Measurements from ENCODE around the gene ZNF143. TPM values are rescaled to one million over a fixed set of nuclear protein-coding genes. Genes with fewer than 3 reads are reported as not detected.

ZNF143 gene
- total RNA-seq, 1 experiment from 2014 or later, result 27.2 TPM

DNA sequence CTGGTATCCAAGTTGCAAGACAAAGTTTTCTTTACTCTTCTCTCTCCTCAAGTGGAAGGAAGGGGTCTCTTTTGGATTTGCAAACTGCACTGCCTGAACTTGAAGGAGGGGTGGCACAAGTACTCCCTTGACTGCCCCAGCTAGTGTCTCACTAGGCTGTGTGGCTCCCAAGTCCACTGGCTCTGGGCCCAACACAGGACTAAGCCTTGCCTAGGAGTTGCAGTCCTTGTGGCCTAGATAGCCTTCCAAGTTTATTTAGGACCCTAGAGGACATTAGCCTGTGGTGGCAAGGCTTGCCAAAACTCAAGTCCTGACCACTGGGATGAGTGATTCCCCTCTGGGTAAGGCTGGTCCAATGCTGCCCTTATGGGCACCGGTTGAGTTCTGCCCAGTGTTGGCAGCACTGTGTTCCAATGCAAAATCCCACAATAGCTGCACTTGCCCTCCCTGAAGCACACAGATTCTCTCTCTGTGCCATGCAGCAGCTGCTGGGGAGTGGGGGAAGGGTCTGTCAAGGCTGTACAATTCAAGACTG, 102.5 kb downstream of the ZNF143 start:
- DNase-seq, result no peak
- POLR2A ChIA-PET, result interaction anchor here (1.2 kb wide), 1 partner anchor 10 kb away, joined by 4 read pairs; the partner anchor contains the start of gene WEE1
- Mint-ChIP-seq H3K27ac (ENCODE audit: unreplicated experiment) (peak overlapping the region; percentile 100), H3K27me3 (ENCODE audit: insufficient read depth, unreplicated experiment) (no peaks in the 10 kb centered on the region), H3K4me3 (ENCODE audit: unreplicated experiment) (no peak overlapping the region), H3K36me3 (ENCODE audit: insufficient read depth, unreplicated experiment) (peaks cover 18% of the 10 kb centered on the region), H3K9me3 (ENCODE audit: unreplicated experiment) (peaks cover 29% of the 10 kb centered on the region), H3K4me1 (ENCODE audit: low read depth, unreplicated experiment) (peaks cover 27% of the 10 kb centered on the region)
- TF ChIP-seq, protein P1, sequence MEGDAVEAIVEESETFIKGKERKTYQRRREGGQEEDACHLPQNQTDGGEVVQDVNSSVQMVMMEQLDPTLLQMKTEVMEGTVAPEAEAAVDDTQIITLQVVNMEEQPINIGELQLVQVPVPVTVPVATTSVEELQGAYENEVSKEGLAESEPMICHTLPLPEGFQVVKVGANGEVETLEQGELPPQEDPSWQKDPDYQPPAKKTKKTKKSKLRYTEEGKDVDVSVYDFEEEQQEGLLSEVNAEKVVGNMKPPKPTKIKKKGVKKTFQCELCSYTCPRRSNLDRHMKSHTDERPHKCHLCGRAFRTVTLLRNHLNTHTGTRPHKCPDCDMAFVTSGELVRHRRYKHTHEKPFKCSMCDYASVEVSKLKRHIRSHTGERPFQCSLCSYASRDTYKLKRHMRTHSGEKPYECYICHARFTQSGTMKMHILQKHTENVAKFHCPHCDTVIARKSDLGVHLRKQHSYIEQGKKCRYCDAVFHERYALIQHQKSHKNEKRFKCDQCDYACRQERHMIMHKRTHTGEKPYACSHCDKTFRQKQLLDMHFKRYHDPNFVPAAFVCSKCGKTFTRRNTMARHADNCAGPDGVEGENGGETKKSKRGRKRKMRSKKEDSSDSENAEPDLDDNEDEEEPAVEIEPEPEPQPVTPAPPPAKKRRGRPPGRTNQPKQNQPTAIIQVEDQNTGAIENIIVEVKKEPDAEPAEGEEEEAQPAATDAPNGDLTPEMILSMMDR (IDR thresholded peaks at IDR 0.05; ENCODE audit: insufficient read depth in 1 of 2, low read depth in 1 of 2, low read length in 1 of 2, severe bottlenecking in 1 of 2, unreplicated experiment in 1 of 2), result no peak
- no peak overlapping the region for H3K4me3 ChIP-seq (ENCODE audit: low read depth, low read length)
- H3K36me3 ChIP-seq (ENCODE audit: control insufficient read depth, insufficient read depth, low read length), result no peaks in the 10 kb centered on the region
- peaks cover 34% of the 10 kb centered on the region for H3K4me1 ChIP-seq
- CTCF ChIA-PET, result interaction anchor here (0.6 kb wide), 1 partner anchor 57 kb away, joined by 3 read pairs; no protein-coding TSS in a partner anchor
- H3K9me3 ChIP-seq, result peaks cover 5% of the 10 kb centered on the region; the same call in 1 of the 2 replicates
- no TSS peak for BruUV-seq (replicated peaks)
- no peaks in the 10 kb centered on the region for H3K27me3 ChIP-seq (replicated peaks; ENCODE audit: control insufficient read depth, insufficient read depth, low read length)
- intact Hi-C loops (cut with micrococcal nuclease; ENCODE audit: unreplicated experiment), result no loop called here

DNA sequence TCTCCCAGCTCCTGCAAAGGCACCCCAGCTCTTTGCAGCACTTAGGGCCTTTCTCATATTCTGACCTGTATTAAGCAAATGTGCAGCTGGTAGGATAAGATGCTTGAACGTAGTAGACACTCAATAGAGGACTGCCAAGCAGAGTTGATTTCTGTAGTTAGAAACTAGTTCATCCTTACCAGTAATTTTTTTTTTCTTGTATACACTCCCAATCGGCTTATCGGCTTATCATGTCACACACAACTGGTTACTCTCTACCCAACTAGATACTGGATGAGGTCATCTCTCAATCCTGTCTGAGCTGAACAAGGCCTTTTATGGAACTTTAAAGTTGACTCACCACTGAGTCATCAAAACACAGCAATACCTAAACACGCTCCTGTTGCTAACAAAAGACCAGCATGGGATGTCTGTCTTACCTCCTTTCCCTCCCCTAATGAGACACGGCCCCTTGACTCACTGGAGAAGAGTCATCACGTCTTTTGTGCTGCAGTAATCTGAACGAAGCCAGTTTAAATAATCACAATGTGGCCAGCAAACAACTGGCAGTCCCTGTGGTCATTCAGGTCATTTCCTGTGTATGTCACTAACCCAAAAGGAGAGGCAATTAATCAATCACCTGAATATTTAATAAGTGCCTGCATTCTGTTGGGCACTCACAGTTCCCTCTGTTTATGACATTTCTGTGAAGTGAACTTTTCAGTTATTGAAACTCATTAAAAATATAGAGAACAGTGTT, 105.2 kb downstream of the ZNF143 start:
- H3K27me3 ChIP-seq (replicated peaks; ENCODE audit: control insufficient read depth, insufficient read depth, low read length), result no peaks in the 10 kb centered on the region
- TF ChIP-seq, protein P1 (IDR thresholded peaks at IDR 0.05; ENCODE audit: insufficient read depth in 1 of 2, low read depth in 1 of 2, low read length in 1 of 2, severe bottlenecking in 1 of 2, unreplicated experiment in 1 of 2), result no peak
- POLR2A ChIA-PET, result interaction anchor here (0.7 to 1.6 kb wide), 7 partner anchors 10 to 301 kb away, joined by 3 to 6 read pairs (median 4); partner anchors contain the start of genes DENND5A and ZNF143
- Mint-ChIP-seq H3K27ac (ENCODE audit: unreplicated experiment) (peak overlapping the region; percentile 100), H3K4me3 (ENCODE audit: unreplicated experiment) (peak overlapping the region; percentile 57), H3K36me3 (ENCODE audit: insufficient read depth, unreplicated experiment) (peaks cover 25% of the 10 kb centered on the region), H3K9me3 (ENCODE audit: unreplicated experiment) (peaks cover 15% of the 10 kb centered on the region), H3K27me3 (ENCODE audit: insufficient read depth, unreplicated experiment) (no peaks in the 10 kb centered on the region), H3K4me1 (ENCODE audit: low read depth, unreplicated experiment) (peaks cover 54% of the 10 kb centered on the region)
- no peaks in the 10 kb centered on the region for H3K36me3 ChIP-seq (ENCODE audit: control insufficient read depth, insufficient read depth, low read length)
- DNase-seq, result peak; percentile 90 to 91
- intact Hi-C loops (cut with micrococcal nuclease; ENCODE audit: unreplicated experiment), result loop anchor here (1.0 to 5.0 kb wide), 4 partner anchors 13 to 204 kb away; no protein-coding TSS in a partner anchor
- CTCF ChIA-PET, result interaction anchor here (0.6 to 1.0 kb wide), 2 partner anchors 31 to 47 kb away, joined by 5 read pairs; no protein-coding TSS in a partner anchor
- no peaks in the 10 kb centered on the region for H3K9me3 ChIP-seq
- BruUV-seq (replicated peaks), result no TSS peak
- no peak overlapping the region for H3K4me3 ChIP-seq (ENCODE audit: low read depth, low read length)
- peaks cover 56% of the 10 kb centered on the region for H3K4me1 ChIP-seq

DNA sequence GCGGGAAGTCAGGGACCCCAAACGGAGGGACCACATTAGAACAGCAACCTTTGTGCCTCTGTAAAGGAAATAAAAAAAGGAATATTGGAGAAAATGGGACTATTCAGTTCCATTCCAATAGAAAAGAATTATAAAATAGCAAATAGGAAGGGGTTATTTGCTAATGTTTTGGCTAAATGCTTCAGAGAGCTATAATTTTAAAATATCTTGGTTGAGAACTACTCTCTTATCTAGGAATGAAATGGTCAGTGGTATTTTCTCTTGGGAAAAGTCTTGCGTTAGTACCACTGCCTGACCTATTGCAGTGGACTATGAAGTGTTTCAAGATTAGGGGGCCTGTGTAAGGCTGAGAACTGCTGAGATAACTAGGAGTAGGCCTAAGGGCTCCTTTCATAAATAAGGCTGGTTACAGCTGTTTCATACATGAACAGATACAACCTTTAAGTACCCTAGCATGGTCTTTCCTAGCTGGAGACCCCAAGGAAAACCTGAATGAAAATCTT, 105.8 kb downstream of the ZNF143 start:
- Mint-ChIP-seq H3K9me3 (ENCODE audit: unreplicated experiment) (peaks cover 8% of the 10 kb centered on the region), H3K36me3 (ENCODE audit: insufficient read depth, unreplicated experiment) (peaks cover 19% of the 10 kb centered on the region), H3K27me3 (ENCODE audit: insufficient read depth, unreplicated experiment) (no peaks in the 10 kb centered on the region), H3K4me1 (ENCODE audit: low read depth, unreplicated experiment) (peaks cover 54% of the 10 kb centered on the region), H3K4me3 (ENCODE audit: unreplicated experiment) (peak overlapping the region; percentile 57), H3K27ac (ENCODE audit: unreplicated experiment) (peak overlapping the region; percentile 100)
- intact Hi-C loops (cut with micrococcal nuclease; ENCODE audit: unreplicated experiment), result loop anchor here (1.0 to 5.0 kb wide), 4 partner anchors 14 to 204 kb away; no protein-coding TSS in a partner anchor
- no peak overlapping the region for H3K4me3 ChIP-seq (ENCODE audit: low read depth, low read length)
- ChIA-PET CTCF (interaction anchor here (0.6 to 1.0 kb wide), 3 partner anchors 32 to 104 kb away, joined by 3 to 5 read pairs (median 5); no protein-coding TSS in a partner anchor), POLR2A (interaction anchor here (0.6 to 1.6 kb wide), 8 partner anchors 9 to 738 kb away, joined by 3 to 6 read pairs (median 4); partner anchors contain the start of genes DENND5A and ZNF143)
- no peaks in the 10 kb centered on the region for H3K27me3 ChIP-seq (replicated peaks; ENCODE audit: control insufficient read depth, insufficient read depth, low read length)
- peaks cover 62% of the 10 kb centered on the region for H3K4me1 ChIP-seq
- no peaks in the 10 kb centered on the region for H3K36me3 ChIP-seq (ENCODE audit: control insufficient read depth, insufficient read depth, low read length)
- TF ChIP-seq, protein P1 (IDR thresholded peaks at IDR 0.05; ENCODE audit: insufficient read depth in 1 of 2, low read depth in 1 of 2, low read length in 1 of 2, severe bottlenecking in 1 of 2, unreplicated experiment in 1 of 2), result no peak
- H3K9me3 ChIP-seq, result no peaks in the 10 kb centered on the region
- DNase-seq, result no peak
- TSS peak; percentile 69 for BruUV-seq (replicated peaks)
